ENCODE measurements around the gene CHORDC1.

- TF ChIP-seq, protein P1, sequence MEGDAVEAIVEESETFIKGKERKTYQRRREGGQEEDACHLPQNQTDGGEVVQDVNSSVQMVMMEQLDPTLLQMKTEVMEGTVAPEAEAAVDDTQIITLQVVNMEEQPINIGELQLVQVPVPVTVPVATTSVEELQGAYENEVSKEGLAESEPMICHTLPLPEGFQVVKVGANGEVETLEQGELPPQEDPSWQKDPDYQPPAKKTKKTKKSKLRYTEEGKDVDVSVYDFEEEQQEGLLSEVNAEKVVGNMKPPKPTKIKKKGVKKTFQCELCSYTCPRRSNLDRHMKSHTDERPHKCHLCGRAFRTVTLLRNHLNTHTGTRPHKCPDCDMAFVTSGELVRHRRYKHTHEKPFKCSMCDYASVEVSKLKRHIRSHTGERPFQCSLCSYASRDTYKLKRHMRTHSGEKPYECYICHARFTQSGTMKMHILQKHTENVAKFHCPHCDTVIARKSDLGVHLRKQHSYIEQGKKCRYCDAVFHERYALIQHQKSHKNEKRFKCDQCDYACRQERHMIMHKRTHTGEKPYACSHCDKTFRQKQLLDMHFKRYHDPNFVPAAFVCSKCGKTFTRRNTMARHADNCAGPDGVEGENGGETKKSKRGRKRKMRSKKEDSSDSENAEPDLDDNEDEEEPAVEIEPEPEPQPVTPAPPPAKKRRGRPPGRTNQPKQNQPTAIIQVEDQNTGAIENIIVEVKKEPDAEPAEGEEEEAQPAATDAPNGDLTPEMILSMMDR (IDR thresholded peaks at IDR 0.05 in 8 of 11, conservative IDR thresholded peaks at IDR 0.05 in 3 of 11), result no peak
- TF ChIP-seq POLR2AphosphoS5 (IDR thresholded peaks at IDR 0.05), result no peak
- TF ChIP-seq POLR2A (IDR thresholded peaks at IDR 0.05), result no peak
Observed at GRCh38 chr11:90189011-90189410, 33.8 kb downstream of the CHORDC1 start.

All from spleen (tissue), 7 donors.